Measurements from ENCODE around the gene SH3RF3. TPM values are rescaled to one million over a fixed set of nuclear protein-coding genes. Genes with fewer than 3 reads are reported as not detected.

Gene SH3RF3
- total RNA-seq, 1 donor from 2014 or later: 10.8 TPM

DNA sequence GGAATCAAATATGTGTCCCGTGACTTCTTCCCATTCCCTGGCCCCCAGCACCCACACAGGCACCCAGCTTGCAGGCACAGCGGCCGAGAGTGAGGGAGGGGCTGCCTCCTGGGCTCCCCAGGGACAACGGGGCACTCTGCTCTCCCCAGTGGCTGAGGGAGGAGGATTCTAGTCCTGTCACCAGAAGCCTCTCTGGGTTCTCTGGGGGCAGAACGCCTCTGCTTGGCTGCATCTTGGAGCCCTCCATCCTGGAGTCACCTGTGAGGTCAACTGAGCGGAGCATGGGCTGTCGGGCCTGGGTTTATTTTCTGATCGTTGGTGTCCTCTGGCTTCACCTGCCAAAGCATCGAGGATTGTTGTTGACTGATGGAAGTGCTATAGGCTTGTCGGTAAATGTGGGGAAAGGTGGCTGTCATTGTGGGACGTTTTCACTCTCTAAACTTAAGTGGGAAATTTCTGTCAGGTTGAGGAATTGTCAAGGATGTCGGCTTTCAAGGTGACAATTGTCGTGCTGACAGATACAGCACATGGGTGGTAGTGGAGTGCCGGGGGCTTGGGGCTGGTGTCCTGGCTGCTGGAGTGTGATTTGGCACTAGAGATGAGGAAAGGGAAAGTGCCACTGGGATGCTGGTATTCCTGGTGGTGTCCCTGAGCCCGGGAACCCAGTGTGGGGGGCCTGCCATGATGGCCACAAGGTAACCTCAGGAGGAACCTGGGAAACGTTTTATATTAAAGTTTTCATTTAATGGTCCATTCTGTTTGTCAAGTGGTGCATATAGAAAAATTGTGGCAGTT is 13.6 kb downstream of the SH3RF3 start:
- Histone ChIP-seq H3K27ac (no peak overlapping the region), H3K9me3 (no peaks in the 10 kb centered on the region), H3K27me3 (no peaks in the 10 kb centered on the region), H3K36me3 (no peaks in the 10 kb centered on the region), H3K4me1 (peaks cover 23% of the 10 kb centered on the region), H3K4me3 (no peak overlapping the region)
- intact Hi-C loops (cut with DNase I): no loop called here
- TF ChIP-seq POLR2A (IDR thresholded peaks at IDR 0.05) (no peak), POLR2AphosphoS5 (IDR thresholded peaks at IDR 0.05; ENCODE audit: insufficient read depth in 1 of 2, low read depth in 1 of 2) (no peak)
- TF ChIP-seq, protein P1, sequence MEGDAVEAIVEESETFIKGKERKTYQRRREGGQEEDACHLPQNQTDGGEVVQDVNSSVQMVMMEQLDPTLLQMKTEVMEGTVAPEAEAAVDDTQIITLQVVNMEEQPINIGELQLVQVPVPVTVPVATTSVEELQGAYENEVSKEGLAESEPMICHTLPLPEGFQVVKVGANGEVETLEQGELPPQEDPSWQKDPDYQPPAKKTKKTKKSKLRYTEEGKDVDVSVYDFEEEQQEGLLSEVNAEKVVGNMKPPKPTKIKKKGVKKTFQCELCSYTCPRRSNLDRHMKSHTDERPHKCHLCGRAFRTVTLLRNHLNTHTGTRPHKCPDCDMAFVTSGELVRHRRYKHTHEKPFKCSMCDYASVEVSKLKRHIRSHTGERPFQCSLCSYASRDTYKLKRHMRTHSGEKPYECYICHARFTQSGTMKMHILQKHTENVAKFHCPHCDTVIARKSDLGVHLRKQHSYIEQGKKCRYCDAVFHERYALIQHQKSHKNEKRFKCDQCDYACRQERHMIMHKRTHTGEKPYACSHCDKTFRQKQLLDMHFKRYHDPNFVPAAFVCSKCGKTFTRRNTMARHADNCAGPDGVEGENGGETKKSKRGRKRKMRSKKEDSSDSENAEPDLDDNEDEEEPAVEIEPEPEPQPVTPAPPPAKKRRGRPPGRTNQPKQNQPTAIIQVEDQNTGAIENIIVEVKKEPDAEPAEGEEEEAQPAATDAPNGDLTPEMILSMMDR (IDR thresholded peaks at IDR 0.05): no peak
- no peak for DNase-seq (ENCODE audit: extremely low spot score in 2 of 2)

DNA sequence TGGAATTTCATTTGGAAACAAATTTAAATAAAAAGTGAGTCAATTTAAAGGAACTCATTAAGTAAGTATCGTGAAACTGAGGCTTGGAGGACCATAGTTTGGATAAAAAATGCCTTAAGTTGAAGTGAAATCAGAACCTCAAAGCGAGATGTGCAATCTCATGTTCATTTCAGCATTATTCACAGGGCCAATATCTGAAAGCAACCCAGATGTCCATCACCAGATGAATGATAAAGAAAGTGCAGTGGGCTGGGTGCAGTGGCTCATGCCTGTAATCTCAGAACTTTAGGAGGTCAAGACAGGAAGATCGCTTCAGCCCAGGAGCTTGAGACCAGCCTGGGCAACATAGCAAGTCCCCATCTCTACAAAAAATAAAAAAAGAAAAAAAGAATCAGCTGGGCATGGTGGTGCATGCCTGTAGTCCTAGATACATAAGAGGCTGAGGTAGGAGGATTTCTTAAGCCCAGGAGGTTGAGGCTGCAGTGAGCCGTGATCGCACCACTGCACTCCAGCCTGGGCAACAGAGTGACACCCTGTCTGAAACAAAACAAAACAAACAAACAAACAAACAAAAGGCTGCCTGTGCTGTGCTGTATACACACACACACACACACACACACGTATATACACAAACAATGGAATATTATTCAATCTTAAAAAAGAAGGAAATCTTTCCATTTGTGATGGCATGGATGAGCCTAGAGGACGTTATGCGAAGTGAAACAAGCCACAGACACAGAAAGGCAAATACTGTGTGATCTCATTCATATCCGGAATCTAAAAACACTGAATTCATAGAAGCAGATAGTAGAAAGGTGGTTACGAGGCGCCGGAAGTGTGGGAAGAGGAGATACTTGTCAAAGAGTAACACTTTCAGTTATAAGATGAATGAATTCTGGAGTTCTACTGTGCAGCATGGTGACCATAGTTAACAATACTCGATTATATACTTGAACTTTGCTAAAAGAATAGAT is 14.5 kb downstream of the SH3RF3 start:
- Histone ChIP-seq H3K4me1 (peaks cover 22% of the 10 kb centered on the region), H3K4me3 (no peak overlapping the region), H3K9me3 (no peaks in the 10 kb centered on the region), H3K27ac (no peak overlapping the region), H3K36me3 (no peaks in the 10 kb centered on the region), H3K27me3 (no peaks in the 10 kb centered on the region)
- intact Hi-C loops (cut with DNase I): no loop called here
- DNase-seq (ENCODE audit: extremely low spot score in 2 of 2): no peak
- no peak for TF ChIP-seq POLR2AphosphoS5 (IDR thresholded peaks at IDR 0.05; ENCODE audit: insufficient read depth in 1 of 2, low read depth in 1 of 2)
- TF ChIP-seq, protein P1 (IDR thresholded peaks at IDR 0.05): no peak
- TF ChIP-seq POLR2A (IDR thresholded peaks at IDR 0.05): no peak

DNA sequence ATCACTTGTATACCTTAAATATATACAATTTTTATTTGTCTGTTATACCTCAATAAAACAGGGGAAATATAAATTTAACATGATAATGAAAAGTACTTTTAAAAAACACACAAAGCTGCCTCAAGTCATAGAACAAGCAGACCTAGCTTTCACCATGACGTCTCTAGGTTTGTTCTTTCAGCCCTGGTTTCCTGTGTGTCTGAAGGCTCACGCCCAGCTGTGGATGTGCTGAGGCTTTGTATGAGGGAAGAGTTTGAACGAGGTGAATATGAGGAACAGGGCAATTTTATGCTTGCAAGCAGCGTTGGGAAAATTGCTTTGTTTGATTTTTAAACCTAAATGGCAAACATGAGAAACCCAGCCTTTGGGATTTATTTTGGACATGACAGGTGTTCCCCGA is 15.3 kb downstream of the SH3RF3 start:
- no peak overlapping the region for H3K4me3 ChIP-seq
- H3K27ac ChIP-seq: no peak overlapping the region
- DNase-seq (ENCODE audit: extremely low spot score in 2 of 2): no peak
- H3K4me1 ChIP-seq: peaks cover 19% of the 10 kb centered on the region
- no peaks in the 10 kb centered on the region for H3K27me3 ChIP-seq
- H3K9me3 ChIP-seq: no peaks in the 10 kb centered on the region
- TF ChIP-seq, protein P1 (IDR thresholded peaks at IDR 0.05): no peak
- no peak for TF ChIP-seq POLR2A (IDR thresholded peaks at IDR 0.05)
- TF ChIP-seq POLR2AphosphoS5 (IDR thresholded peaks at IDR 0.05; ENCODE audit: insufficient read depth in 1 of 2, low read depth in 1 of 2): no peak
- intact Hi-C loops (cut with DNase I): no loop called here
- H3K36me3 ChIP-seq: no peaks in the 10 kb centered on the region

DNA sequence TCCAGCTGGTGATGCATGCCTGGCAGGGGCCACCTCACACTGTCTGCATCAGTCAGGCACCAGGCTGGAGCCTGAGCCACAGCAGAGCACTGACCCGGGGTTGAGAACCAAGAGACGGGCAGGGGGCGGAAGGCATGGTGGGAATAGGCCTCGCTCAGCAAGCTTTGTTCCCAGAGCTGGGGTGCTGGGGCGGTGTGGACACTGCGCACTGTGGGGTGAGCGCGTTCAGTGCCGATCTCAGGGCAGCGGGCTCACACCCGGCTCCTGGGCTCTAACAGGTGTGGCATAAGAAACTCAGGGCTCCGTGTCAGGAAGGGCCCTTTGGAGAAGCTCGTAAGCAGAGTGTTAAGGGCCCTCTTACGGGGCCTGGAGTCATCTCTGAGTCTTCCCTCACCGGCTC is 15.7 kb downstream of the SH3RF3 start:
- no peak for DNase-seq (ENCODE audit: extremely low spot score in 2 of 2)
- no peaks in the 10 kb centered on the region for H3K36me3 ChIP-seq
- intact Hi-C loops (cut with DNase I): no loop called here
- peaks cover 14% of the 10 kb centered on the region for H3K4me1 ChIP-seq
- no peak overlapping the region for H3K27ac ChIP-seq
- H3K9me3 ChIP-seq: no peaks in the 10 kb centered on the region
- no peaks in the 10 kb centered on the region for H3K27me3 ChIP-seq
- TF ChIP-seq, protein P1 (IDR thresholded peaks at IDR 0.05): no peak
- TF ChIP-seq POLR2AphosphoS5 (IDR thresholded peaks at IDR 0.05; ENCODE audit: insufficient read depth in 1 of 2, low read depth in 1 of 2): no peak
- TF ChIP-seq POLR2A (IDR thresholded peaks at IDR 0.05): no peak
- no peak overlapping the region for H3K4me3 ChIP-seq

All from vagina (tissue), 2 donors.